CD4-positive, alpha-beta T cell (primary cell): ENCODE data around the gene SLC41A3. TPM values are rescaled to one million over a fixed set of nuclear protein-coding genes. Genes with fewer than 3 reads are reported as not detected.

Experiments used
- ATAC-seq: fragments of 200-7000 bp; cut with Tn5 transposase; one replicate; pipeline ENCODE4 v1.10.0; 2022; ENCODE audit warnings: mild to moderate bottlenecking; ENCODE audit not compliant: poor library complexity
- CTCF ChIA-PET: fragments of 350-600 bp; sonication (Branson Sonifier 250); formaldehyde crosslinking; loops from one replicate; lab custom pipeline; 2021; ENCODE audit warnings: antibody characterized with exemption, inconsistent platforms; lab: Charles Lee
- POLR2A ChIA-PET: fragments of 350-600 bp; sonication (Branson Sonifier 250); formaldehyde crosslinking; loops from one replicate; lab custom pipeline; 2021; ENCODE audit warnings: antibody characterized with exemption, inconsistent platforms; lab: Charles Lee
- DNase-seq, 14 experiments: peaks; one replicate each; pipeline ENCODE4 v3.0.0-alpha.2; 2013 to 2020; ENCODE audit warnings: mixed read lengths in 2 of 14
- H3K27ac ChIP-seq, 2 donors: one replicate each; pipeline versions ENCODE4 v1.5.1 to v1.7.0; 2013; ENCODE audit warnings: low read length in 2 of 2, low read depth in 1 of 2, mild to moderate bottlenecking in 1 of 2
- H3K27me3 ChIP-seq, 2 experiments: 1 replicate in 1 of 2; 2 replicates in 1 of 2; pipeline versions ENCODE4 v1.6.1 to v1.7.0; 2013; ENCODE audit warnings: low read length in 2 of 2, control low read depth in 1 of 2, mild to moderate bottlenecking in 1 of 2, moderate library complexity in 1 of 2; ENCODE audit not compliant: insufficient read depth in 2 of 2, control insufficient read depth in 1 of 2
- H3K36me3 ChIP-seq: one replicate; pipeline ENCODE4 v1.6.1; 2013; ENCODE audit warnings: low read length, control low read depth; ENCODE audit not compliant: insufficient read depth
- H3K4me1 ChIP-seq: one replicate; pipeline ENCODE4 v1.6.1; 2013; ENCODE audit warnings: low read length, control low read depth; ENCODE audit not compliant: insufficient read depth
- H3K4me3 ChIP-seq: one replicate; pipeline ENCODE4 v1.5.1; 2013; ENCODE audit warnings: mild to moderate bottlenecking, low read length, moderate library complexity
- H3K9me3 ChIP-seq, 2 experiments: 1 replicate in 1 of 2; 2 replicates in 1 of 2; pipeline versions ENCODE4 v1.6.1 to v1.7.0; 2013; ENCODE audit warnings: low read length in 2 of 2, mild to moderate bottlenecking in 2 of 2, control low read depth in 1 of 2, moderate library complexity in 1 of 2; ENCODE audit not compliant: control insufficient read depth in 1 of 2, insufficient read depth in 1 of 2
- H3K27ac Mint-ChIP-seq: one replicate; pipeline ENCODE4 v1.8.0; 2020; ENCODE audit warnings: mixed read lengths
- H3K27me3 Mint-ChIP-seq: one replicate; pipeline ENCODE4 v1.8.0; 2021; ENCODE audit warnings: mixed read lengths
- H3K36me3 Mint-ChIP-seq: one replicate; pipeline ENCODE4 v1.8.0; 2021; ENCODE audit warnings: low read depth, mixed read lengths
- H3K4me1 Mint-ChIP-seq: one replicate; pipeline ENCODE4 v1.8.0; 2021; ENCODE audit warnings: low read depth, mixed read lengths
- H3K4me3 Mint-ChIP-seq: one replicate; pipeline ENCODE4 v1.8.0; 2020; ENCODE audit warnings: mild to moderate bottlenecking, mixed read lengths
- H3K9me3 Mint-ChIP-seq: one replicate; pipeline ENCODE4 v1.8.0; 2020; ENCODE audit warnings: mixed read lengths
- intact Hi-C, 2 experiments: fragments of 100-400 bp; cut with DNase I in 1 of 2; cut with micrococcal nuclease in 1 of 2; formaldehyde crosslinking; loops; one replicate each; pipeline versions ENCODE4 v1.15.1 to v1.9.0; 2023 to 2025; cut with DNase I, micrococcal nuclease
- total RNA-seq, 174 experiments: library from RNA in 2 of 174; stranded (reverse) in 2 of 174; gene quantifications; one replicate each; pipeline ENCODE4 v1.2.3 and lab custom pipeline; 2021 to 2026
- TF ChIP-seq, protein P1 (sequence below): fragments of 200-600 bp; IDR thresholded peaks from one replicate; pipeline ENCODE4 v1.8.0; 2022; ENCODE audit warnings: antibody characterized with exemption, mild to moderate bottlenecking

Gene SLC41A3
- total RNA-seq, 2 experiments from 2014 or later = 26.5 to 29.1 TPM

DNA sequence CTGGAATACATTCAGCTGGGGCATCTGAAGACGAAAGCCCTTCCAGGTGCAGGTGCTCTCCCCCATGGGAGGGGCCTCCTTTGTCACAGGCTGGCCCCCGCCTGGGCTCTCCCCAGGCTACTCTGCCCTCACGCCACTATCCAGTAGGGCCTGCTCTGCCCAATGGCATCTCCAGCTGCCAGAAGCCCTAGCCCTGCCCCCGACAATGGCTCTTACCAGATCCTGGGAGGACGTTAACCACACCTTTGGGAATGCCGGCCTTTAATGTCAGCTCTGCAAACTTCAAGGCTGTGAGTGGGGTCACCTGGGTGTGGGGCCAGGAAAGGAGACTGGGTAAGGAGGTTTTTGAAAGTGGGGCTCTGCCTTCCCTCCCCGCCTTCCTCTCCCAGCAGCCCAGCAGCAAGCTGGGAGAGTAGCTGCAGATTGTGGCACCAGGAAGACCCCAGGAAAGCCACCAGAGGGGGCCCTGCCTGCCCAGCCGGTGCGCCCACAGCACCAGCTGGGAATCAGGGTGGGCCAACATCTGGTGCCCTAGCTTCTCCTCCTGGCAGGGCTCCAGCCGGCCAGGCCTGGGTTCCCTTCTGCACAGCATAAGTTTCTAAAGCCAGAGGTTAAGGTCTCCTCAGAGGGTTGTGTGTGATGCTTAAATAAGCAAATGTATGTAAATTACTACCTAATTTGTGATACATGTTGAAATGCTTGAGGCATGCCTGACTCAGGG lies 40.4 kb upstream of the SLC41A3 start:
- TF ChIP-seq, protein P1, sequence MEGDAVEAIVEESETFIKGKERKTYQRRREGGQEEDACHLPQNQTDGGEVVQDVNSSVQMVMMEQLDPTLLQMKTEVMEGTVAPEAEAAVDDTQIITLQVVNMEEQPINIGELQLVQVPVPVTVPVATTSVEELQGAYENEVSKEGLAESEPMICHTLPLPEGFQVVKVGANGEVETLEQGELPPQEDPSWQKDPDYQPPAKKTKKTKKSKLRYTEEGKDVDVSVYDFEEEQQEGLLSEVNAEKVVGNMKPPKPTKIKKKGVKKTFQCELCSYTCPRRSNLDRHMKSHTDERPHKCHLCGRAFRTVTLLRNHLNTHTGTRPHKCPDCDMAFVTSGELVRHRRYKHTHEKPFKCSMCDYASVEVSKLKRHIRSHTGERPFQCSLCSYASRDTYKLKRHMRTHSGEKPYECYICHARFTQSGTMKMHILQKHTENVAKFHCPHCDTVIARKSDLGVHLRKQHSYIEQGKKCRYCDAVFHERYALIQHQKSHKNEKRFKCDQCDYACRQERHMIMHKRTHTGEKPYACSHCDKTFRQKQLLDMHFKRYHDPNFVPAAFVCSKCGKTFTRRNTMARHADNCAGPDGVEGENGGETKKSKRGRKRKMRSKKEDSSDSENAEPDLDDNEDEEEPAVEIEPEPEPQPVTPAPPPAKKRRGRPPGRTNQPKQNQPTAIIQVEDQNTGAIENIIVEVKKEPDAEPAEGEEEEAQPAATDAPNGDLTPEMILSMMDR = no peak
- H3K4me3 ChIP-seq = no peak overlapping the region
- Mint-ChIP-seq H3K27me3 (no peaks in the 10 kb centered on the region), H3K4me1 (no peaks in the 10 kb centered on the region), H3K36me3 (no peaks in the 10 kb centered on the region), H3K27ac (no peak overlapping the region), H3K9me3 (no peaks in the 10 kb centered on the region), H3K4me3 (no peak overlapping the region)
- peak in 1 of 14 experiments; percentile 26 for DNase-seq
- no peaks in the 10 kb centered on the region for H3K36me3 ChIP-seq
- no peak overlapping the region for H3K27ac ChIP-seq
- intact Hi-C loops = no loop called here
- CTCF ChIA-PET = no interaction called here
- no peaks in the 10 kb centered on the region for H3K27me3 ChIP-seq
- no peaks in the 10 kb centered on the region for H3K4me1 ChIP-seq
- ATAC-seq = no peak
- no peaks in the 10 kb centered on the region for H3K9me3 ChIP-seq
- POLR2A ChIA-PET = no interaction called here

DNA sequence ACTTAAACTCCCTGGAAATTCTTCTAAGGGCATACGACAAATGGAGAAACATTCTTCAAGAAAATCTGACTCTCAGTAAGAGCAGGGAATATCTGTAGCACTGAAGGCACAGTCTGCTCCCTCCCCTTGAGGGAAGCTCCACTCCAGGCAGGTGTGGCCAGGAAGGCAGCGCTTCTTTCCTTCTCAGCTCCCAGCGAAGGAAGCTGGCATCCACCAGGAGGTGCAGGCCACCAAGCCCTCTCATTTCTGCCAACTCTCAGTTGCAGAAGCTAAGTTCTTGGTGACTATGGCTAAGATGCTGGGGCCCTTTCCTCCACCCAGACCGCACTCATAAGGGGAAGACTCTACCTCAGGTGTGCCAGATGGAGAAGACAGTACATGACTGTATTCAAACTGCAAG lies 37.7 kb upstream of the SLC41A3 start:
- H3K27ac ChIP-seq = no peak overlapping the region
- TF ChIP-seq, protein P1 = no peak
- no peaks in the 10 kb centered on the region for H3K9me3 ChIP-seq
- no peak overlapping the region for H3K4me3 Mint-ChIP-seq
- H3K4me1 ChIP-seq = no peaks in the 10 kb centered on the region
- H3K4me1 Mint-ChIP-seq = no peaks in the 10 kb centered on the region
- ChIA-PET POLR2A (no interaction called here), CTCF (interaction anchor here (0.6 kb wide), 1 partner anchor 734 kb away, joined by 3 read pairs; no protein-coding TSS in a partner anchor)
- H3K9me3 Mint-ChIP-seq = no peaks in the 10 kb centered on the region
- H3K27me3 ChIP-seq = no peaks in the 10 kb centered on the region
- no peak overlapping the region for H3K27ac Mint-ChIP-seq
- no peaks in the 10 kb centered on the region for H3K27me3 Mint-ChIP-seq
- intact Hi-C loops = no loop called here
- H3K36me3 ChIP-seq = no peaks in the 10 kb centered on the region
- no peaks in the 10 kb centered on the region for H3K36me3 Mint-ChIP-seq
- ATAC-seq (no peak), DNase-seq (peak in 1 of 14 experiments; percentile 12)
- H3K4me3 ChIP-seq = no peak overlapping the region

DNA sequence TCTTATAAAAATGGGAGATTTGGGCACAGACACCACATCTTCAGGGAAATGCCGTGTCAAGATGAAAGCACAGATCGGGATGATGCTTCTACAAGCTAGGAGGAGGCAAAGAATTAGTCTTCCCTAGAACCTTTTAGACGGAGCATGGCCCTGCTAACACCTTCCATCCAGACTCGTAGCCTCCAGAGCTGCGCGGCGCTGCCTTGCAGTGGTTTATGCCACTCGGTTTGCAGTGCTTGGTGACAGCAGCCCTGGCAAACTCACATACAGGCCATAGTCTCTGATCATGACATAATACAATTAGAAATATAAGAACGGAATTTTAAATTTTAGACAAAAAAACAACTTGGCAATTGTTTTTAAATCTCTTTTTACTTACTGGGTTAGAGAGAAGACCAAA lies 37.1 kb upstream of the SLC41A3 start:
- no peaks in the 10 kb centered on the region for H3K36me3 Mint-ChIP-seq
- DNase-seq = no peak
- CTCF ChIA-PET = no interaction called here

More for the DNA sequence above, 37.1 kb upstream of the SLC41A3 start:
- Mint-ChIP-seq H3K4me1 (no peaks in the 10 kb centered on the region), H3K27ac (no peak overlapping the region), H3K4me3 (no peak overlapping the region), H3K9me3 (no peaks in the 10 kb centered on the region), H3K27me3 (no peaks in the 10 kb centered on the region)
- TF ChIP-seq, protein P1 = no peak
- POLR2A ChIA-PET = no interaction called here
- Histone ChIP-seq H3K36me3 (no peaks in the 10 kb centered on the region), H3K9me3 (no peaks in the 10 kb centered on the region), H3K27me3 (no peaks in the 10 kb centered on the region), H3K4me1 (no peaks in the 10 kb centered on the region), H3K27ac (no peak overlapping the region), H3K4me3 (no peak overlapping the region)
- ATAC-seq = no peak
- intact Hi-C loops = no loop called here
